K562 (cell line): ENCODE data around the gene TUT1. TPM values are rescaled to one million over a fixed set of nuclear protein-coding genes. Genes with fewer than 3 reads are reported as not detected.

ENCODE experiments used
- BRF2 ChIP-seq: IDR thresholded peaks from 3 replicates; pipeline ENCODE4 v1.6.1; 2011; ENCODE audit warnings: borderline replicate concordance, mild to moderate bottlenecking; ENCODE audit not compliant: insufficient read length, insufficient read depth
- DLX4 ChIP-seq: fragments of 250-450 bp; sonication (Bioruptor Pico); IDR thresholded peaks from 2 replicates; pipeline ENCODE4 v1.6.1; 2021; ENCODE audit warnings: mild to moderate bottlenecking
- ELF1 ChIP-seq: fragments of 200-800 bp; sonication (Bioruptor generic); IDR thresholded peaks from 2 replicates; pipeline ENCODE4 v1.6.1; 2016; ENCODE audit warnings: missing genetic modification characterization, missing compliant biosample characterization
- HDAC8 ChIP-seq: fragments of 450-650 bp; IDR thresholded peaks from 2 replicates; pipeline ENCODE4 v1.6.1; 2016; ENCODE audit warnings: mild to moderate bottlenecking, missing genetic modification characterization, moderate library complexity, missing compliant biosample characterization
- KAT2B ChIP-seq: IDR thresholded peaks from one replicate; pipeline ENCODE4 v1.6.1; 2012; ENCODE audit warnings: low read depth, mild to moderate bottlenecking, control low read depth, inconsistent platforms, low read length, moderate library complexity
- MAZ ChIP-seq, 2 experiments: fragments of 450-650 bp in 1 of 2; sonication (generic) in 1 of 2; formaldehyde crosslinking; IDR thresholded peaks in 1 of 2; conservative IDR thresholded peaks in 1 of 2; 2 replicates each; pipeline versions ENCODE4 v1.4.0 to v1.5.0; 2020; ENCODE audit warnings: mild to moderate bottlenecking in 1 of 2, missing genetic modification reagents in 1 of 2
- MXD1 ChIP-seq: fragments of 250-450 bp; sonication (Bioruptor Pico); IDR thresholded peaks from 2 replicates; pipeline ENCODE4 v1.8.0; 2021; ENCODE audit warnings: borderline replicate concordance, mild to moderate bottlenecking, moderate library complexity; ENCODE audit not compliant: poor library complexity, severe bottlenecking
- NR0B1 ChIP-seq: fragments of 450-650 bp; IDR thresholded peaks from one replicate; pipeline ENCODE4 v1.6.1; 2018; ENCODE audit warnings: mild to moderate bottlenecking, moderate library complexity; ENCODE audit not compliant: partially characterized antibody
- RREB1 ChIP-seq: fragments of 250-450 bp; sonication (Bioruptor Pico); IDR thresholded peaks from 2 replicates; pipeline ENCODE4 v1.4.0; 2020
- SFPQ ChIP-seq: fragments of 200-400 bp; formaldehyde crosslinking; IDR thresholded peaks from 2 replicates; pipeline ENCODE4 v1.6.1; 2017; ENCODE audit warnings: mild to moderate bottlenecking, low read depth, low read length, moderate library complexity
- TAF15 ChIP-seq: fragments of 200-400 bp; formaldehyde crosslinking; IDR thresholded peaks from 2 replicates; pipeline ENCODE4 v1.6.1; 2017; ENCODE audit warnings: mild to moderate bottlenecking, low read depth, low read length, moderate library complexity
- TAF9B ChIP-seq: fragments of 450-650 bp; IDR thresholded peaks from 2 replicates; pipeline ENCODE4 v1.6.1; 2018; ENCODE audit warnings: mild to moderate bottlenecking; ENCODE audit not compliant: partially characterized antibody
- ZNF431 ChIP-seq: sonication (generic); formaldehyde crosslinking; IDR thresholded peaks from 2 replicates; pipeline ENCODE4 v1.8.0; 2022; ENCODE audit warnings: mild to moderate bottlenecking, missing genetic modification reagents
- polyA plus RNA-seq, 8 experiments: library from polyadenylated mRNA; depleted of rRNA in 4 of 8; stranded (reverse) in 5 of 8; unstranded in 3 of 8; fragments of >200 nt; fragmentation: Nextera tagmentation in 2 of 8; fragmentation: Illumina TruSeq in 1 of 8; extraction: Ambion mirVana in 2 of 8; extraction: Trizol in 1 of 8; gene quantifications; 2 replicates each; pipeline versions ENCODE4 v1.2.1 to v1.2.3, GENCODE V29; 2011 to 2014; ENCODE audit warnings: inconsistent platforms in 1 of 8, missing spikeins in 1 of 8
- total RNA-seq, 7 experiments: library from RNA; depleted of rRNA in 6 of 7; stranded (reverse); fragments of >200 nt in 6 of 7; fragmentation: Illumina TruSeq in 2 of 7; extraction: Trizol in 2 of 7; gene quantifications; 2 replicates each; pipeline versions ENCODE4 v1.2.1 to v1.2.3, GENCODE V29; 2011 to 2021; ENCODE audit warnings: low replicate concordance in 1 of 7

TUT1 gene
- total and polyA plus RNA-seq, 9 of the 15 experiments (the other 6 are each of a cell fraction or from before 2014, with no cell fraction given) = 0.66 to 44.3 (median 15.7) TPM

GRCh38 chr11:62621567-62622470, 30.5 kb upstream of the TUT1 start, which contains the start of gene B3GAT3 (continued):
- no peak for TF ChIP-seq SFPQ
- TF ChIP-seq MAZ (CRISPR knock-in tag; conservative IDR thresholded peaks at IDR 0.05 in 1 of 2, IDR thresholded peaks at IDR 0.05 in 1 of 2) = peak; percentile 84 to 88
- peak; percentile 85 for TF ChIP-seq TAF9B
- TF ChIP-seq ELF1 (tag) = peak; percentile 96
- TF ChIP-seq ZNF431 (CRISPR knock-in tag) = no peak
- no peak for TF ChIP-seq BRF2
- TF ChIP-seq MXD1 (CRISPR knock-in tag) = peak; percentile 89
- TF ChIP-seq KAT2B = no peak
- 0 out of 2 replicates have a peak, but pooled peaks have one; percentile 12 for TF ChIP-seq RREB1 (CRISPR knock-in tag)
- TF ChIP-seq DLX4 (CRISPR knock-in tag) = no peak
- no peak for TF ChIP-seq NR0B1
- no peak for TF ChIP-seq TAF15
- no peak for TF ChIP-seq HDAC8
